HG03342 (cell line): ENCODE data around the gene PLXNA3.
"Not testable (repeated sequence)": the region's sequence is repeated elsewhere in the genome, so short reads cannot be mapped to it uniquely, and the experiment has no call there.

Experiments used
- ATAC-seq: cut with Tn5 transposase; IDR thresholded peaks from one replicate; pipeline ENCODE4 v1.9.1; 2021; ENCODE audit warnings: mild to moderate bottlenecking, moderate library complexity; ENCODE audit not compliant: unreplicated experiment

Gene PLXNA3

DNA sequence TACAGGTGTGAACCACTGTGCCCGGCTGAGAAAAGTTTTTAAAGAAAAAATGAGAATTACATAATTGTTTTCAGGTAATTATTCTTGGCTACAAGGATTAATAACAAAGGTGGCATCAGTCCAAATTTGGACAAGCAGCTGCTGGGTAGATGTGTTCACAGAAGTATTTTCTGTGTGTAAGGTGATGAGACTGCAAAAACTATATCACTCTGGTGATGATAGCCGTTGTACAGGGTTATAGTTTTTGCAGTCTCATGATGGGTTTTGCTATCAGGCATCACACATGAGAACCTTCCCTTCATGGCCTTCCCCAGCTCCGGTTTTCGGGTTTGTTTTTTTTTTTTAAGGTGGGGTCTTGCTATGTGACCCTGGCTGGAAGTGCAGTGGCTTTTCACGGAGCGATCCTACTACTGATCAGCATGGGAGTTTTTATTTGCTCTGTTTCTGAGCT is 37.4 kb downstream of the PLXNA3 start:
- ATAC-seq: no peak

DNA sequence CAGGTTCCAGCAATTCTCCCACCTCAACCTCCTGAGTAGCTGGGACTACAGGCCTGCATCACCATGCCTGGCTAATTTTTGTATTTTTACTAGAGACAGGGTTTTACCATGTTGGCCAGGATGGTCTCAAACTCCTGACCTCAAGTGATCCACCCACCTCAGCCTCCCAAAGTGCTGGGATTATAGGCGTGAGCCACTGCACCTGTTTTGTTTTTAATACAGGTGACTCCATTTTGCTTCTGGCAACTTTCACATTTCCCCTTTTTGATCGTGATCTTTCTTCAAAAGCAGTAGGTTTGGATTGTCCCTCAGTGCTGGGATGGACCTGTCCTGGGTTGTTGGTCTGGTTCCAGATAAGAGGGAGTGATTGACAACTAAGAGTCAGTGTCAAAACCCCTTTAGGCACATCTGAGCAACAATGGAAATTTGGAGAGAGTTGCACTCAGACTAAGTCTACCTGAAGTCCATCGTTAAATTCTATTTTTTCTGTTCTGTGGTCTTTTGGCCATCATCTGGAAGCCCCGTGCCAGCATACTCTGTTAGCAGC is 38.6 kb downstream of the PLXNA3 start:
- ATAC-seq: not testable (repeated sequence)

DNA sequence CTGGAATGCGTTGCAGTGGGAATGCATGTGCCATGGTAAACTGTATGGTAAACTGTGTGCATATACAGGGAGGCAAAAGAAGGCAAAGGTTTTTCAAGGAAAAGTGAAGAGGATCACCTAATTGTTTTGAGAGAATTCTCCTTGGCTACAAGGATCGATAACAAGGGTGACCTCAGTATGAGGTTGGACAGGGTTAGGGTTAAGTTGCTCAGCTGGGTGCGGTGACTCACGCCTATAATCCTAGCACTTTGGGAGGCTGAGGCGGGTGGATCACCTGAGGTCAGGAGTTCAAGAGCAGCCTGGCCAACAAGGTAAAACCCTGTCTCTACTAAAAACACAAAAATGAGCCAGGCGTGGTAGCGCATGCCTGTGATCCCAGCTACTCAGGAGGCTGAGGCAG is 43.3 kb downstream of the PLXNA3 start:
- not testable (repeated sequence) for ATAC-seq

DNA sequence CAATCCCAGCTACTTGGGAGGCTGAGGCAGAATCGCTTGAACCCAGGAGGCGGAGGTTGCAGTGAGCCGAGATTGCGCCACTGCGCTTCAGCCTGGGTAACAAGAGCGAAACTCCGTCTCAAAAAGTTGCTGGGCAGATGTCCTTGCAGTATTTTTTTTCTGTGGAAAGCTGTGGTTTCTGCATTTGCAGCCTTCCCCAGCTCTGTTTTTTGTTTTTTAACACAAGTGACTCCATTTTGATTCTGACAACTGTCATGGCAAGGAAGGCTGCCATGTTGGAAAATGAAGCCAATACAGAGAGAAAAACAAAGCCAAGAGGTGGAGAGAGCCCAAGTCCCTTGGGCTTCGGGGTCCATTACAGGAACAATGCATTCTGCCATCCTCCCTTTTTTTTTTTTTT is 44.0 kb downstream of the PLXNA3 start:
- ATAC-seq: no peak

DNA sequence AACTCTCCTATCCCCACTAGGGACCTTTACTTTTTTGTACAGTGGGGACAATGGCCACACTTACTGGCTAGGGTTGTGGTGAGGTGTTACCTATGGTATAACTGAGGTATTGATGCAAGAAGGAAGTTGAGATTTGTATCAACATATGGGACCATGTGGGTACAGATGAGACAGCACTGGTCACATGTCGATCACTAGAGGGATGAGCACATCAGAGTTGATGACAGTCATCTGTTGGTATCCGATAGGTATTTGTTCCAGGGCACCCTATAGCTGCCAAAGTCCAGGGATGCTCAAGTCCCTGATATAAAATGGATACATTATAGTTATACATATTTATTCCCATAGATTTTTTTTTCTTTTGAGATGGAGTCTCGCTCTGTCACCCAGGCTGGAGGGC is 44.9 kb downstream of the PLXNA3 start:
- no peak for ATAC-seq

DNA sequence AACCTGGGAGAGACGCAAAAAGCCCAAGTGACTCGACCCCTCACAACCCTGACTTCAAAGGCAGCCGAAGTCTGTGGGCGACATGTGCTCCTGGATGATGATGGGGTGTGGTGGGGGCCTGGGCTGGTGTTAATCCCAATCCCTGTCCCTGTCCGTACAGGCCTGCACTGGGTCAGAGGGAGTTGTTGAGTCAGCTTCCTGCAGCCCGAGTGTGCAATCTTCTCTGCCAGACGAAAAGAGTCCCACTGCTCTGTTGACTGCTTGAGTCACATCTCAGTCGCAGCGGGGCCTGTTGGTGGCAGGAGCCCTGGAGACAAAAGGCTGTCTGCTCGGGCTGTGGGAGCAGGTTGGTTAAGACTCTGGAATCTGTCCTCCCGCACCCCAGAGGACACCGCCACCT is 47.7 kb downstream of the PLXNA3 start:
- no peak for ATAC-seq

DNA sequence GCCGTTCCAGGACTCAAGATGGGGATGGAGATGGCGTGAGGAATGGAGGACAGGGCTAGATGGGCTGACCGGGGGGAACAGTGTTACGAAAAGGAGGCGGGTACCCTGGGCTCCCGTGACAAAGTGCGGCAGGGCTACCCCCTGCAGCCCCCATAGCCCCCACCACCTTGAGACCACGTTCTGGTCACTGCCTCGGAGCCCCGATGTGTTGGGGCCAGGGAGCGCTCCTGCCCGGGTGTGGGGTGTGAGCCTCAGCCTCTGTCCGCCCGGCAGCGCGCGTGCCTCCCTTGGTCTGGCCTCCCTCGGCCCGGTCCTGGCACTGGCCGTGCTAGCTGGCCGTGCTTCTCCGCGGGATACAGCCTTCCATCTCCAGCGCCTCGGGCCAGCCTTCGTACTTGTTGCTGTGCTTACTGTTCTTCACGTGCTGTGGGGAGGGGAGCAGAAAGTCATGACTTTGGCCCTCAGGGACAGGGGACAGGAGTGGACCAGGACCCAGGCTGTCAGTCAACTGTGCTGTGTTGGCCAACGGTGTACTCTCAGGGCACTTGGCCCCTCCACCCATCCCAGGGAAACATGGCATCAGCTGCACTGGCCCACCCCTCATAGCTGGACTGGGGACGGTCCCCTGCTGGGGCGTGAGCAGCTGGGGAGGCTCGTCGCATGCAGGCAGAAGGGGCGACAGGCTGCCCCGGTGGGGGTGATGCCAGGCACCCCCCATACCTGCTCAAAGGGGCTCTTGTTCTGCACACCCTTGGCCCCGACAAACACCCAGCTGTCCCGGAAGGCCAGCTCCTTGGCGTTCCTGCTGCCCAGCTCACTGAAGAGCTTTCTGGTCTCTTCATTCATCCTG is 48.6 kb downstream of the PLXNA3 start:
- ATAC-seq: no peak

DNA sequence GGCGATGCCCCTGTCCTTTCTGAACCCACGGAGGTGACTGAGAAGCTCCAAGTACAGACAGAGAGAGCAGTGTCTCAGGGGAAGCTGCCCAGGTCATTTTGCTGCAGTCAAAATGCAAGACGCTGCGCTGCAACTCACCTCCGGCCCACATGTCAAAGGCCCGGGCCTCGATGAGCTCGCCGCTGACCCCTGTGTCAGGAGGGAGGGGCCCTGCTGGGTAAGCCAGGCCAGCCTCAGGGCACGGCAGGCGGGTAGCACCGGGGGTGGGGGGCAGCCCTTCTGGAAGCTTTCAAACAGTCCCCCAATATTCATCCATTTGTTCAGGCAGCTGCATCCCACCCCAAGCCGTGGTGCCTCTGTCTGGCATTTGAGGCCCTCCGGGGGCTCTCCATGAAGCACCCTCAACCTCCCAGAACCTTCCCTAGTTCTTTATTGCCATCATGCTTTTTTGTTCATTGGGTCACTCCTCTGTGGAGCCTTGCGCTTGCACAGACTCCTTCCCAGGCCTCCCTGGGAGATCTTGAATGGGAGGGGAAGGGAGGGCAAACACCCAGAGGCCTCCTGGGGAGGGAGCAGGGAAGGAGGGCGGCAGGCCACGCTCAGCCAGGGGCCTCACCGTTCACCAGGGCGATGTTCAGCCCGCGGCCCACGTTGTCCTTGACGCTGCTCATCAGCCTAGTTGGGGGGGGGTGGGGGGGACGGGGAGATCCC is 49.7 kb downstream of the PLXNA3 start:
- ATAC-seq: no peak

DNA sequence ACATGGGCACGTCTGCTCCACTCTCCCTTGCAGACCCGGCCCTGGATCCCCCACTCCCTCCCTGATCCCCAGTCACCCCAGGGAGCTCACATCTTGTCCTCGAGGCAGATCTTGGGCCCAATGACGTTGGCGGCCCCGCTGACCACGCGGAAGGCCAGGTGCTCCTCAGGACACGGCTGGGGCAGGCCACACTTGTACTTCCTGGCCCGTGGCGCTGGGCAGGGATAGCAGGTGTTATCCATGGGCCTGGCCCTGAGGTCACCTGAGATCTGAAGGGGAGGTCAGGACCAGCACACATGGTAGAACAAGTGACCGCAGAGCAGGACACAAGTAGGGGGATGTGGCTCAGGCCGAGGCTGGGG is 50.3 kb downstream of the PLXNA3 start:
- no peak for ATAC-seq

DNA sequence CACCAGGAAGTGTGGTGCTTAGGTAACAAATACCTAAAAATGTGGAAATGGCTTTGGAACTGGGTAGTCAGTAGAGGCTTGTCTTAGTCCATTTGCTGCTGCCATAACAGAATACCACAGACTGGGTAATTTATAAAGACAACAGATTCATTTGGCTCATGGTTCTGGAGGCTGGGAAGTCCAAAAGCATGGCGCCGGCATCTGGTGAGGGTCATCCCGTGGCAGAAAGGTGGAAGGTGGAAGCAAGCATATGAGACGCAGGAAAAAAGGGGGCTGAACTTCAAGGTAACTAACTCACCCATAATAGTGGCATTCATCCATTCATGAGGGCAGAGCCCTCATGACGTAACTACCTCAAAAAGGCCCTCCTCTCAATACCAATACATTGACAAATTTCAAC is 51.4 kb downstream of the PLXNA3 start:
- no peak for ATAC-seq

DNA sequence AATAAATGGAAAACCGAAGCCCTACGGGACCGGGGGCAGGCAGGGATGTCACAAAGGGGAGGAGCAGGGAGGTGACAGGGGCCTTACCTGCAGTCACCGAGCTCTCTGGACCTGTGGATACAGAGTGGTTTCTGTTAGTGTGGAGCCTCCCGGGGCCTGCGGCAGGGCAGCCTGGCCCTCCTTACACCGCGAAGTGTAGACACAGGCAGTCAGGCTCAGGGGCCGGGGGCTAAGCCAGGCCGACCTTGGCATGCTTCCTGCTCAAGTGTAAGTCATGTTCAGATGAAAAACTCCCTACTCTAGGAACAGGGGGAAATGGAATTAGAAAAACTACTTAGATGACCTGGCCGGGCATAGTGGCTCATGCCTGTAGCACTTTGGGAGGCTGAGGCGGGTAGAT is 53.7 kb downstream of the PLXNA3 start:
- no peak for ATAC-seq

DNA sequence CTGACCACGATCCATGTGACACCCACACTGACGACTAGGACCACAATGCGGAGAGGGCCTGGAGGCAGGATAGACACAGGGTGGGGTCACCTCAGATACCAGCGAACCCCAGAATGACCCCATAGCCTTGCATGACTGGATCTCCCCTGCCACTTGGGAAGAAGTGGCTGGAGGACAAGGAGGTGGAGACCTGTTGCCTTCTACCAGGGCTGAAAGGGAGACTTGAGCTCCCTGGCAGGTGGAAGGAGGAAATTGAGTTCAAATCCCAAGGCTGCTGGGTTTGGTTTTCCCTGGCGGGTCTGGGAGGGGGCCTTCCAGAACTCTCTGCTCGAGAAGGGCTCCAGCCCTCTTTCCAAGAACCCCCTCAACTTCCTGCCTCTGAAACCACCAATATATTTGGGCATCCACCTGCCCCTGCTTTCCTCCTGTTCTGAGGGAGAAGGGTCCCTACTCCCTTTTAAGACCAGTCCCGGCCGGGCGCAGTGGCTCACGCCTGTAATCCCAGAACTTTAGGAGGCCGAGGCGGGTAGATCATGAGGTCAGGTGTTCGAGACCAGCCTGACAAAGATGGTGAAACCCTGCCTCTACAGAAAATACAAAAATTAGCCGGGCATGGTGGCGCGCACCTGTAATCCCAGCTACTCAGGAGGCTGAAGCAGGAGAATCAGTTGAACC is 54.9 kb downstream of the PLXNA3 start:
- ATAC-seq: no peak

DNA sequence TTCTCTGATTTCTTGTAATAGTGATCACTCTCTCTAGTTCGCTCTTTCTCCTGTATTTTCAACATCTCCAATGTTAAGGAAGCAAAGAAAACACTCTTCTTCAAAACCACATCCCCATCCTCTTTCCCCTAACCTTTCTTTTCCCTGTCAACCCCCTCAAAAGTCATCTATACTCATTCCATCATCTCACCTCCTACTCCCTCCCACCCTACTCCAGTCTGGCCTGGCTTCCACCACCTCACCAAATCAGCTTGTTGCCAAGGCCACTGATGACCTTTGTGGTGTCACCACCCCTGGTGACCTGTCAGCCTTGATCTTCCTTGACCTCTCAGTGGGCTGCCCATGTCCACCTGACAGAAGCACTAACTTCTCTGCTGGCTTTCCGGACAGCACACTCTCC is 55.6 kb downstream of the PLXNA3 start:
- ATAC-seq: no peak

DNA sequence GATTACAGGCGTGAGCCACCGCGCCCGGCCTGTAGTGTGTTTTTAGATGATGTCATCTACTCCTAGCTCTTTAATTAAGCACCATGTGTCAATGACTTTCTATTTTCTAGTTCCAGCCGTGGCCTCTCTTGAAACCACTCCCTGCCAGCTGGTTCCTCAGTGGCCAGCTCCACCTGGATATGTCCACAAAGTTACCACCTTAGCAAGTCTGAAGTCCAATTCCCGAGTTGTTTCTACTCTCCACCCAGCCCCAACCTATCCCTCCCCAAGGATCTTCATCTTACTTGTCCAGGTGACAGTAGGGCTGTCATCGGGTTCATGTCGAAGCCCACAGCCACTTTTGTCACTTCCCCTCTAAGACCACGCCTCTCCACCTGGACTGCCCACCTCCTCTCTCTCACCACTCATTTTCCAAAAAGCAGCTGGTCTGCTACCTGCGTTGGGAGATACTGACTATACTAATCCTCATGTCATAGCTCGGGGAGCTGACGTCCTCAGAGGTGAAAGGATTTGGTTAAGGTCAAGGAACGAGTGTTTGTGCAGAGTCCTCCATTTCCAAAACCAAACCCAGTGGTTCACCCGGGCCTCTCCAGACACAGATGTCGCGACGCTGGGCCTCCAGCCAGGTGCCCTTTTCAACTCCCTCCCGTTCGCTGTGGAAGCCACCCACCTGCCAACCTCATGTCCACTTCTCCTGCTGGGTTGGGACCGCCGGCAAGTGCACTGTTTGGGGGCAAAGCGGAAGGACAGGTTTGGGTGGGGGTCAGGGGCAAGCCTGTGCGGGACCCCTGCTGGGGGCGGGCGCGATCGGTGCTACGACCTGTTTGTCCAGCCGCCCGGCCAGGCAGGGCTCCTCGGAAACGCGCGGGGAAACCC is 57.2 kb downstream of the PLXNA3 start:
- peak; percentile 13 for ATAC-seq

DNA sequence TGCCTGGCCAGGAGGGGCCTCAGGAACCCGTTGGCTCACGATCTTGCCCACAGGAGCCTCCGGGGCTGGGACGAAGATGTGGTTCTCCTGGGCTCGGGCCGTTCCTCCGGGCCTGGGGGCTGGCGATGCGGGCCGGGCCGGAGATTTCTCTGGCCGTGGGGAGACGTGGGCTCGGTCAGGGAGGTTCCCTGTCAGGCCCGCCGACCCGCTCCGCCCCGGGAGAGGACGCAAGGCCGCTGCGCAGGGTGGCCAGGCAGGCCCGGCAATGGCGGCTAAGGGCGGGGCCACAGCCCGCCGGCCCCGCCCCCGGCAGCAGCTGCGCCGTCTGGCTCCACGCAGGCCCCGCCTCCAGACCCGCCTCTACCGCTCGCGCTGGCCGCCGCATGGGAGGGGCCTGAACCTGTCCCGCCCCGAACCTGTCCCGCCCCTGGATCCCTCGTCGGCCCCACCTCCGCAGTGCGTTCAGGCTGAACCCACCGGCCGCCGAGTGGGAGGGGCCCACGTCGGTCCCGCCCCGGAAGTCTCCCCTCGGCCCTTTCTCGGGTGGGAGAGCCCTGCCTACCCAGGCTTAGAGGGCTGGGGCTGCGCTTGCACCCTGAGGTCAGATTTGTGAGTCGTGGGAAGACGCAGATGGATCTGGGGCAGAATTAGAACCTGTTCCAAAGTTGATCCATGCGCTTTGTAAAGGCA is 58.0 kb downstream of the PLXNA3 start, which contains the start of gene FAM3A:
TSS of gene FAM3A (minus strand) at position 267 of the 690 bp plus-strand sequence. CDS start 460 bp downstream, outside the sequence.
- ATAC-seq: peak; percentile 88

DNA sequence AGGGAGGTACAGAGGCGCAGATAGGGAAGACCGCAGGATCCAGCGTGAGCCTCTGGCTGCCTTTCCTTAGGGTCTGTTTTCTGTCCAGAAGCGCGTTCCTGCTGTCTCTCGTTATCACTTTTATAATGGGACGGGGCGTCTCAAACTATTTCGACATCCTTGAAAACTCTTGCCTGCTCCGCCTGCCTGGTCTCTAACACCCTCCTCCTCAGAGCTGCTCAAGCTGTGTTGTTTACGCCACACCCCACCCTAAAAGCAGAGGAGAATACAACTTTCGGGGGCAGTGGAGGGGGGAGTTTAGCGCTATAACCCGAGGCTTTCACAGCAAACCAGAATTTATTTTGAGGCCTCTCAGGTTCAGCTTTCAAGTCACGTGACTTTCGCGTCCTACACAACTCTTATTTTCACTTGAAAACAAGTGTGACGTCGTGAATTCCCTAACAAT is 58.6 kb downstream of the PLXNA3 start:
- ATAC-seq: no peak

DNA sequence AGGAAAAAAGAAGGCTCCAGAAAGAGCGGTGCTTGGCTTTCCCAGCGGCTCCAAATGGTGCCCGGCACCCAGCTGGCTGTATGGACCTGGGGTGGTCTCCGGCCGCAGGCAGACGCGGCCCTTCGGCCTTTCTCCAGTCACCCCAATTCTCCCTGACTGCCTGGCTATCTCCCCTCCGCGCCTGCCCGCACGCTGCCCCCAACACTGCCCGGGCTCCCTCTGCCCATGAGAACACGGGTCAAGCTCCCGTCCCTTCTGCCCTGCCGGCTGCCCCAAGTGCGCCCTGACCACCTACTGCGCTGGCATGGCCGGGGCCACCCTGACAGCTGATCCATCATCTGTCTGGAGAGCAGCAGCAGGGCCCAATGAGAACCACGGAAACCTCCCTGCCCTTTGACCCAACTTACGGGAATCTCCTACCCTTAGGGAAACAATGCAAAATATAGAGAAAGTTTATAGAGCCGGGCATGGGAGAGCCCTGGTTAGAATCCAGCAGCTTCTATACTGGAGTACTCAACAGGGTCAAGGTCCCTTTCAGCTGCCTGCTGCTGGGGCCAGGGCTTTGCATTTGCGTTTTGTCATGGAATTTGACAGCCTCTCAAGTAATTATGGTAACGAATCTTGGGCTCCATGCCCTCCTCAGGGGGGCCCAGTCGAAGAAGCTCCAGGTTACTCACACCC is 59.2 kb downstream of the PLXNA3 start:
- no peak for ATAC-seq

DNA sequence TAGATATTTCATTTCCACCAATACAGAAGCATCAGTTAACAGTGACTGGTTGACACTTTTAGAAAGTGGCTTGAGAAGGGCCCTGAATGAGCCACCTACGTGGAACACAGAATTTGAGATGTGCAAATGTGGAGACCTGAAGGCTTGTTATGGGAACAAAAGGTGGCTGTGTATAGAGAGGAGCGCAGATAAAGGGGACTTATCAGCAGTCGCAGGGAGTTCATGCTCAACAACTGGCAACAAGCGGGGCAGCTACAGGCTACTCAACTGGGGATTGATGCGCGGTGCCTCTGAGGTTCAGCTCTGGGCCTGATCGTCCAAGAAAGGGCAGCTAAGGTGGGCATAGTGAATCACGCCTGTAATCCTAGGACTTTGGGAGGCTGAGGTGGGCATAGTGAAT is 61.3 kb downstream of the PLXNA3 start:
- no peak for ATAC-seq
